GM12872 (cell line): ENCODE data around the gene SNRPF.

Source experiments
- CTCF ChIP-seq: IDR thresholded peaks from 3 replicates; pipeline ENCODE4 v1.5.1; 2011; ENCODE audit warnings: low read depth, mild to moderate bottlenecking, low read length, moderate library complexity; ENCODE audit not compliant: insufficient read depth

Gene SNRPF

GRCh38 chr12:95862038-95862437 is 3.3 kb downstream of the SNRPF start:
- TF ChIP-seq CTCF: no peak

- no peak for TF ChIP-seq CTCF
Measured at GRCh38 chr12:95863337-95863736, 4.6 kb downstream of the SNRPF start.

DNA sequence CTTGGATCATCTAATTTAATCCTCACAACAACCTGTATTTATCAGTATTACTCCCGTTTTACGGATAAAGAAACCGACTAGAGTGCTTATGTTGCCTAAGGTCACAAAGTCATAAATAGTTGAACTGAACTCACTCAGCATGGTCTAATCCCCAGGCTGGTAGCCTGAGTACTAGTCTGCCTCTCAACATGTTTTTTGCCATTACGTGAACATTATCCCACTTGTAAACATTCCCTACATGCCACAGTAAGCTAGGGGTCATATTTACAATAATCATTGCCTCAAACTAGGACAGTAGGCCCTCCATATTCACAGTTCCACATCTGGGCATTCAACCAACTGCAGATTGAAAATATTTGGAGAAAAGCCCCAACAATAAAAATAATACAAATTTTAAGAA is 12.1 kb downstream of the SNRPF start:
- TF ChIP-seq CTCF: no peak

GRCh38 chr12:95874452-95874851 is 15.7 kb downstream of the SNRPF start:
- no peak for TF ChIP-seq CTCF

- TF ChIP-seq CTCF: no peak
Measured at GRCh38 chr12:95877622-95878021, 18.9 kb downstream of the SNRPF start.

DNA sequence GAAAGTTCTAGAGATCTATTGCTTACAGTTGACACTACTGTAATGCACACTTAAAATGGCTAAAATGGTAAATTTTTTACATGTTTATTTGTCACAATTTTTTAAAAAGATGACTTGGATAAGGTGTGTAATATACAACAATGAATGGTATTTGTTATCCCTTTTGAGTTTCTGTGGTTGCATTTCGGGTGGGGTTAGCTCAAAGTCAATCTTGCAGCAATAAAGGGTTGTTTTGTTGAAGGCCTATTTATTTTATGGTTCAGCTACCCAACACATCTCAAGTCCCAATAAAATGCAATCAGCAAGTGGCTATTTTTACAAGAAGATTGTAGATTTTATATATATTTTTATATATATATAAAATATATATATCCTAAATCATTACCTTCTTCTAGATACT is 22.1 kb downstream of the SNRPF start:
- no peak for TF ChIP-seq CTCF

GRCh38 chr12:95881331-95881955 is 22.7 kb downstream of the SNRPF start:
- no peak for TF ChIP-seq CTCF
